Cardiac fibroblast (primary cell): Measurements from ENCODE around the gene CACNA1A.
"Not testable (repeated sequence)": the region's sequence is repeated elsewhere in the genome, so short reads cannot be mapped to it uniquely, and the experiment has no call there.

ENCODE experiments used
- DNase-seq, 2 donors: peaks; one replicate each; pipeline versions ENCODE4 v3.0.0 to v3.0.0-alpha.2; 2010; ENCODE audit warnings: low read depth in 2 of 2
- H3K4me3 ChIP-seq, 2 donors: replicated peaks in 1 of 2; 1 replicate in 1 of 2; 2 replicates in 1 of 2; pipeline ENCODE4 v1.5.1; 2011; ENCODE audit warnings: low read depth in 2 of 2, low read length in 2 of 2, mild to moderate bottlenecking in 2 of 2, moderate library complexity in 1 of 2
- TF ChIP-seq, protein P1 (sequence below): IDR thresholded peaks from one replicate; pipeline ENCODE4 v1.5.1; 2011; ENCODE audit warnings: low read depth, mild to moderate bottlenecking, low read length, inconsistent platforms

Gene CACNA1A

GRCh38 chr19:13541554-13541953, 35.3 kb upstream of the CACNA1A start:
- no peak overlapping the region for H3K4me3 ChIP-seq
- TF ChIP-seq, protein P1, sequence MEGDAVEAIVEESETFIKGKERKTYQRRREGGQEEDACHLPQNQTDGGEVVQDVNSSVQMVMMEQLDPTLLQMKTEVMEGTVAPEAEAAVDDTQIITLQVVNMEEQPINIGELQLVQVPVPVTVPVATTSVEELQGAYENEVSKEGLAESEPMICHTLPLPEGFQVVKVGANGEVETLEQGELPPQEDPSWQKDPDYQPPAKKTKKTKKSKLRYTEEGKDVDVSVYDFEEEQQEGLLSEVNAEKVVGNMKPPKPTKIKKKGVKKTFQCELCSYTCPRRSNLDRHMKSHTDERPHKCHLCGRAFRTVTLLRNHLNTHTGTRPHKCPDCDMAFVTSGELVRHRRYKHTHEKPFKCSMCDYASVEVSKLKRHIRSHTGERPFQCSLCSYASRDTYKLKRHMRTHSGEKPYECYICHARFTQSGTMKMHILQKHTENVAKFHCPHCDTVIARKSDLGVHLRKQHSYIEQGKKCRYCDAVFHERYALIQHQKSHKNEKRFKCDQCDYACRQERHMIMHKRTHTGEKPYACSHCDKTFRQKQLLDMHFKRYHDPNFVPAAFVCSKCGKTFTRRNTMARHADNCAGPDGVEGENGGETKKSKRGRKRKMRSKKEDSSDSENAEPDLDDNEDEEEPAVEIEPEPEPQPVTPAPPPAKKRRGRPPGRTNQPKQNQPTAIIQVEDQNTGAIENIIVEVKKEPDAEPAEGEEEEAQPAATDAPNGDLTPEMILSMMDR: no peak
- no peak for DNase-seq

GRCh38 chr19:13539332-13539731, 33.1 kb upstream of the CACNA1A start:
- TF ChIP-seq, protein P1: no peak
- no peak overlapping the region for H3K4me3 ChIP-seq
- DNase-seq: no peak

DNA sequence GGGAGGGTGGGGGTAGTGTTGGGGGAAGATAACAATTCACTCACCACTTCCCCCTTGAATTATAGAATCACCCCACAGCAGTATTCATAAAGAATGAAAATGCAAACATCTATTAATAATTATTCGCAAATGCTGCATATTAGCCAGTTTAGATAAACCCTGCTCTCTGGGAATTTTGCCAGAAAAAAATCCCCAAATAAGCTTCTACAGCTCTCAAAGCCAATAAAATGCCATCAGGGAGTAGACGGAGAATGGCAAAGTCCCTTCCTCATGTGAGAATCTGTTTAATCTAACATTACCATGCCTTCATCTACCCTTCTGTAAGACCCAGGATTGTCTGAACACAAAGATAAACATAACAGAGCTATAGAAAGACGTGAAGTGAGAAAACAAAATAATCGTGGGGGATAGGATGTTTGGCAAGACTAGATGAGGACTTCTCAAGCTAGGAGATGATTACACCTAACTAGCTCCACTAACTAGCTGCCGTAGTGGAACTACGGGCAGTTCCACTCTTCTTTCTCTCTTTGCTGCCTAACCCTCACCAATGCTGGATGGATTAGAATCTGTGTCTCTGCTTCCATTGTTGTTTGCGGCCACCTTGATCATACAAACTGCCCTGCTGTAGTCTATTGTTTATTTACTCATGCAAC, 32.4 kb upstream of the CACNA1A start:
- H3K4me3 ChIP-seq: no peak overlapping the region
- TF ChIP-seq, protein P1: no peak
- no peak for DNase-seq

GRCh38 chr19:13537454-13537853, 31.2 kb upstream of the CACNA1A start:
- DNase-seq: no peak
- TF ChIP-seq, protein P1: no peak
- H3K4me3 ChIP-seq: no peak overlapping the region

DNA sequence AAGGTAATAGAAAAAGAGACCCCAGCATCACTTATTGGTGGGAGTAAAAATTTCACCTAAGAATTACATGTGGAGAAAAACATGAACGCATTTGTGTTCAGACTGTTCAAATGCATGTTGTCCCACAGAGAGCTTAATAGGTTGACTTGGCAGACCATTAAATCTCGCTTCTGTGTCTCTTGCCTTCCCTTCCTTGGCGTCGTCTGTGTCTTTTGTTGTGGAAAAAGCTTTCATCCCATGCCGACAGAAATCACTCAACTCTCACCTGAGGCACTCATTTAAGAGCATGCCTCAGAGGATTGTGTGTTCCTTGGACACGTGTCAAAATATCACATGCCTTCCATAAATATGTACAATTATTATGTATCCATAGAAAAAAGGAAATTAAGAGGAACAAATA, 24.4 kb upstream of the CACNA1A start:
- TF ChIP-seq, protein P1: no peak
- no peak for DNase-seq
- H3K4me3 ChIP-seq: no peak overlapping the region

DNA sequence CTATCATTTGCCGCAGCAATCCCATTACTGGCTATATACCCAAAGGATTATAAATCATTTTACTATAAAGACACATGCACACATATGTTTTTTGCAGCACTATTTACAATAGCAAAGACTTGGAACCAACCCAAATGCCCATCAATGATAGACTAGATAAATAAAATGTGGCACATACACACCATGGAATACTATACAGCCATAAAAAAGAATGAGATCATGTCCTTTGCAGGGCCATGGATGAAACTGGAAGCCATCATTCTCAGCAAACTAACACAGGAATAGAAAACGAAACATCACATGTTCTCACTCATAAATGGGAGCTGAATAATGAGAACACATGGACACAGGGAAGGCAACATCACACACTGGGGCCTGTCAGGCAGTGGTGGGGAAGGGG, 23.4 kb upstream of the CACNA1A start:
- H3K4me3 ChIP-seq, DNase-seq: not testable (repeated sequence)

- TF ChIP-seq, protein P1: peak; percentile 35
- H3K4me3 ChIP-seq: no peak overlapping the region
- DNase-seq: peak; percentile 3 to 19
Observed at GRCh38 chr19:13526552-13526951, 20.3 kb upstream of the CACNA1A start.
